HepG2 (cell line): Measurements from ENCODE around the gene TRIP4. TPM values are rescaled to one million over a fixed set of nuclear protein-coding genes. Genes with fewer than 3 reads are reported as not detected.

Experiments used
- CENPT ChIP-seq: sonication (generic); formaldehyde crosslinking; IDR thresholded peaks from 2 replicates; pipeline ENCODE4 v1.8.0; 2022; ENCODE audit warnings: low read depth, mild to moderate bottlenecking, moderate library complexity, missing genetic modification reagents
- KAT7 ChIP-seq: IDR thresholded peaks from 2 replicates; pipeline ENCODE4 v1.6.1; 2018; ENCODE audit warnings: borderline replicate concordance, missing compliant biosample characterization
- KLF15 ChIP-seq: sonication (generic); formaldehyde crosslinking; IDR thresholded peaks from 2 replicates; pipeline ENCODE4 v1.8.1; 2023; ENCODE audit warnings: borderline replicate concordance, mild to moderate bottlenecking, inconsistent platforms, missing genetic modification reagents, mixed read lengths
- KMT2B ChIP-seq: IDR thresholded peaks from 2 replicates; pipeline ENCODE4 v1.6.1; 2016; ENCODE audit warnings: missing genetic modification reagents, missing compliant biosample characterization
- LRRFIP1 ChIP-seq: sonication (generic); formaldehyde crosslinking; conservative IDR thresholded peaks from 2 replicates; pipeline ENCODE4 v1.4.0; 2020; ENCODE audit warnings: missing genetic modification reagents
- RFXANK ChIP-seq: IDR thresholded peaks from 2 replicates; pipeline ENCODE4 v1.6.1; 2016
- TBP ChIP-seq: sonication (generic); formaldehyde crosslinking; IDR thresholded peaks from 2 replicates; pipeline ENCODE4 v1.5.0; 2020; ENCODE audit warnings: missing genetic modification reagents
- ZBTB25 ChIP-seq: IDR thresholded peaks from 2 replicates; pipeline ENCODE4 v1.6.1; 2018; ENCODE audit warnings: missing genetic modification reagents
- ZFP41 ChIP-seq: sonication (generic); formaldehyde crosslinking; IDR thresholded peaks from 2 replicates; pipeline ENCODE4 v1.4.0; 2020; ENCODE audit warnings: mild to moderate bottlenecking, missing genetic modification reagents, borderline replicate concordance
- ZKSCAN1 ChIP-seq: fragments of 150-350 bp; IDR thresholded peaks from 2 replicates; pipeline ENCODE4 v1.6.1; 2014; ENCODE audit warnings: low read length
- ZNF720 ChIP-seq: sonication (generic); formaldehyde crosslinking; IDR thresholded peaks from 2 replicates; pipeline ENCODE4 v1.4.0; 2020; ENCODE audit warnings: missing genetic modification reagents
- polyA plus RNA-seq, 8 experiments: library from polyadenylated mRNA; depleted of rRNA in 3 of 8; stranded (reverse) in 7 of 8; unstranded in 1 of 8; fragments of >200 nt; fragmentation: Illumina TruSeq in 4 of 8; extraction: Trizol in 4 of 8; gene quantifications; 2 replicates each; pipeline versions ENCODE4 v1.2.1 to v1.2.3, GENCODE V29; 2011 to 2016; ENCODE audit warnings: low read depth in 4 of 8, missing spikeins in 1 of 8, mixed read lengths in 1 of 8; ENCODE audit not compliant: insufficient read depth in 1 of 8
- total RNA-seq, 5 experiments: library from RNA; depleted of rRNA; stranded (reverse); fragments of >200 nt; fragmentation: Illumina TruSeq; extraction: Trizol; gene quantifications; 2 replicates each; pipeline ENCODE4 v1.2.3, GENCODE V29; 2016; ENCODE audit warnings: low read depth in 1 of 5

Gene TRIP4
- total and polyA plus RNA-seq, 2 of the 13 experiments (the other 11 are each of a cell fraction or from before 2014, with no cell fraction given), result 7.1 to 11.8 TPM

- TF ChIP-seq ZBTB25 (CRISPR knock-in tag), result peak; percentile 95
- TF ChIP-seq CENPT (CRISPR knock-in tag), result no peak
- TF ChIP-seq LRRFIP1, result no peak
- TF ChIP-seq TBP (CRISPR knock-in tag), result no peak
- peak; percentile 41; the same call in 1 of the 2 replicates for TF ChIP-seq ZKSCAN1
- TF ChIP-seq ZNF720 (CRISPR knock-in tag), result no peak
- TF ChIP-seq ZFP41 (CRISPR knock-in tag), result no peak
- TF ChIP-seq KAT7 (CRISPR knock-in tag), result peak; percentile 75; the same call in 1 of the 2 replicates
- TF ChIP-seq KLF15, result no peak; the same call in 1 of the 2 replicates
- TF ChIP-seq RFXANK, result no peak
- TF ChIP-seq KMT2B (CRISPR knock-in tag), result peak; percentile 74
Observed at GRCh38 chr15:64460206-64460723, 72.6 kb downstream of the TRIP4 start, which contains the start of gene ZNF609 (continued).
